ENCODE data around the gene PRLR. TPM values are rescaled to one million over a fixed set of nuclear protein-coding genes. Genes with fewer than 3 reads are reported as not detected.

PRLR gene
- total and polyA plus RNA-seq, 2 experiments from 2014 or later = 0.31 to 2.2 TPM

GRCh38 chr5:35263266-35263877 lies 33.1 kb upstream of the PRLR start (continued):
- TF ChIP-seq ETS1 (IDR thresholded peaks at IDR 0.05) (no peak), EZH2phosphoT487 (IDR thresholded peaks at IDR 0.05; ENCODE audit: unreplicated experiment) (no peak), JUNB (IDR thresholded peaks at IDR 0.05; ENCODE audit: unreplicated experiment) (no peak), CTCF (conservative IDR thresholded peaks at IDR 0.05; ENCODE audit: low read depth in 2 of 2) (no peak), ZNF331 (CRISPR knock-in tag; IDR thresholded peaks at IDR 0.05; ENCODE audit: low read depth) (no peak)

DNA sequence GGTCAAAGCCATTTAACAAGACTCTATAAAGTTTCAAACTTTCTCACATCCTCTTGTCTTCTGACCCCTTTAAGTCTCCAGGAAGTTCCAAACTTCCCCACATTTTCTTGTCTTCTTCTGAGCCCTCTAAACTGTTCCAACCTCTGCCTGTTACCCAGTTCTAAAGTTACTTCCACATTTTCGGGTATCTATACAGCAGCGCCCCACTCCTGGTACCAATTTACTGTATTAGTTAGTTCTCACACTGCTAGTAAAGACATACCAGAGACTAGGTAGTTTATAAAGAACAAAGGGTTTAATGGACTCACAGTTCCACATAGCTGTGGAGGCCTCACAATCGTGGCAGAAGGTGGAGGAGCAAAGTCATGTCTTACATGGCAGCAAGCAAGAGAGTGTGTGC lies 23.3 kb upstream of the PRLR start:
- no peak overlapping the region for H2AFZ ChIP-seq
- Mint-ChIP-seq H3K4me1 (peaks cover 3% of the 10 kb centered on the region; the same call in 2 of the 3 replicates), H3K4me3 (no peak overlapping the region), H3K36me3 (ENCODE audit: low read depth) (peaks cover 26% of the 10 kb centered on the region), H3K9me3 (peaks cover 51% of the 10 kb centered on the region), H3K27me3 (ENCODE audit: insufficient read depth, low read depth, poor library complexity) (no peaks in the 10 kb centered on the region), H3K27ac (no peak overlapping the region)
- H3K27me3 ChIP-seq (ENCODE audit: insufficient read depth) = no peaks in the 10 kb centered on the region
- H3K4me3 ChIP-seq = no peak overlapping the region
- peaks cover 16% of the 10 kb centered on the region; the same call in 1 of the 2 replicates for H3K36me3 ChIP-seq (ENCODE audit: insufficient read depth)
- ATAC-seq (no peak), DNase-seq (ENCODE audit: low spot score) (no peak)
- H4K20me1 ChIP-seq (replicated peaks; ENCODE audit: insufficient read depth) = no peaks in the 10 kb centered on the region
- no peak overlapping the region for H3K4me2 ChIP-seq
- H3K79me2 ChIP-seq (replicated peaks; ENCODE audit: insufficient read depth) = no peaks in the 10 kb centered on the region
- peaks cover 3% of the 10 kb centered on the region; the same call in 1 of the 2 replicates for H3K9me2 ChIP-seq (ENCODE audit: insufficient read depth)
- no peaks in the 10 kb centered on the region for H3F3A ChIP-seq (replicated peaks; ENCODE audit: low read depth)
- H3K27ac ChIP-seq (ENCODE audit: low read depth) = no peak overlapping the region
- H3K4me1 ChIP-seq (ENCODE audit: insufficient read depth) = no peaks in the 10 kb centered on the region
- TF ChIP-seq REST (IDR thresholded peaks at IDR 0.05; ENCODE audit: unreplicated experiment) = no peak
- no peak for TF ChIP-seq EZH2phosphoT487 (IDR thresholded peaks at IDR 0.05; ENCODE audit: unreplicated experiment)
- no peak for TF ChIP-seq ZNF331 (CRISPR knock-in tag; IDR thresholded peaks at IDR 0.05; ENCODE audit: low read depth)
- TF ChIP-seq, protein P1, sequence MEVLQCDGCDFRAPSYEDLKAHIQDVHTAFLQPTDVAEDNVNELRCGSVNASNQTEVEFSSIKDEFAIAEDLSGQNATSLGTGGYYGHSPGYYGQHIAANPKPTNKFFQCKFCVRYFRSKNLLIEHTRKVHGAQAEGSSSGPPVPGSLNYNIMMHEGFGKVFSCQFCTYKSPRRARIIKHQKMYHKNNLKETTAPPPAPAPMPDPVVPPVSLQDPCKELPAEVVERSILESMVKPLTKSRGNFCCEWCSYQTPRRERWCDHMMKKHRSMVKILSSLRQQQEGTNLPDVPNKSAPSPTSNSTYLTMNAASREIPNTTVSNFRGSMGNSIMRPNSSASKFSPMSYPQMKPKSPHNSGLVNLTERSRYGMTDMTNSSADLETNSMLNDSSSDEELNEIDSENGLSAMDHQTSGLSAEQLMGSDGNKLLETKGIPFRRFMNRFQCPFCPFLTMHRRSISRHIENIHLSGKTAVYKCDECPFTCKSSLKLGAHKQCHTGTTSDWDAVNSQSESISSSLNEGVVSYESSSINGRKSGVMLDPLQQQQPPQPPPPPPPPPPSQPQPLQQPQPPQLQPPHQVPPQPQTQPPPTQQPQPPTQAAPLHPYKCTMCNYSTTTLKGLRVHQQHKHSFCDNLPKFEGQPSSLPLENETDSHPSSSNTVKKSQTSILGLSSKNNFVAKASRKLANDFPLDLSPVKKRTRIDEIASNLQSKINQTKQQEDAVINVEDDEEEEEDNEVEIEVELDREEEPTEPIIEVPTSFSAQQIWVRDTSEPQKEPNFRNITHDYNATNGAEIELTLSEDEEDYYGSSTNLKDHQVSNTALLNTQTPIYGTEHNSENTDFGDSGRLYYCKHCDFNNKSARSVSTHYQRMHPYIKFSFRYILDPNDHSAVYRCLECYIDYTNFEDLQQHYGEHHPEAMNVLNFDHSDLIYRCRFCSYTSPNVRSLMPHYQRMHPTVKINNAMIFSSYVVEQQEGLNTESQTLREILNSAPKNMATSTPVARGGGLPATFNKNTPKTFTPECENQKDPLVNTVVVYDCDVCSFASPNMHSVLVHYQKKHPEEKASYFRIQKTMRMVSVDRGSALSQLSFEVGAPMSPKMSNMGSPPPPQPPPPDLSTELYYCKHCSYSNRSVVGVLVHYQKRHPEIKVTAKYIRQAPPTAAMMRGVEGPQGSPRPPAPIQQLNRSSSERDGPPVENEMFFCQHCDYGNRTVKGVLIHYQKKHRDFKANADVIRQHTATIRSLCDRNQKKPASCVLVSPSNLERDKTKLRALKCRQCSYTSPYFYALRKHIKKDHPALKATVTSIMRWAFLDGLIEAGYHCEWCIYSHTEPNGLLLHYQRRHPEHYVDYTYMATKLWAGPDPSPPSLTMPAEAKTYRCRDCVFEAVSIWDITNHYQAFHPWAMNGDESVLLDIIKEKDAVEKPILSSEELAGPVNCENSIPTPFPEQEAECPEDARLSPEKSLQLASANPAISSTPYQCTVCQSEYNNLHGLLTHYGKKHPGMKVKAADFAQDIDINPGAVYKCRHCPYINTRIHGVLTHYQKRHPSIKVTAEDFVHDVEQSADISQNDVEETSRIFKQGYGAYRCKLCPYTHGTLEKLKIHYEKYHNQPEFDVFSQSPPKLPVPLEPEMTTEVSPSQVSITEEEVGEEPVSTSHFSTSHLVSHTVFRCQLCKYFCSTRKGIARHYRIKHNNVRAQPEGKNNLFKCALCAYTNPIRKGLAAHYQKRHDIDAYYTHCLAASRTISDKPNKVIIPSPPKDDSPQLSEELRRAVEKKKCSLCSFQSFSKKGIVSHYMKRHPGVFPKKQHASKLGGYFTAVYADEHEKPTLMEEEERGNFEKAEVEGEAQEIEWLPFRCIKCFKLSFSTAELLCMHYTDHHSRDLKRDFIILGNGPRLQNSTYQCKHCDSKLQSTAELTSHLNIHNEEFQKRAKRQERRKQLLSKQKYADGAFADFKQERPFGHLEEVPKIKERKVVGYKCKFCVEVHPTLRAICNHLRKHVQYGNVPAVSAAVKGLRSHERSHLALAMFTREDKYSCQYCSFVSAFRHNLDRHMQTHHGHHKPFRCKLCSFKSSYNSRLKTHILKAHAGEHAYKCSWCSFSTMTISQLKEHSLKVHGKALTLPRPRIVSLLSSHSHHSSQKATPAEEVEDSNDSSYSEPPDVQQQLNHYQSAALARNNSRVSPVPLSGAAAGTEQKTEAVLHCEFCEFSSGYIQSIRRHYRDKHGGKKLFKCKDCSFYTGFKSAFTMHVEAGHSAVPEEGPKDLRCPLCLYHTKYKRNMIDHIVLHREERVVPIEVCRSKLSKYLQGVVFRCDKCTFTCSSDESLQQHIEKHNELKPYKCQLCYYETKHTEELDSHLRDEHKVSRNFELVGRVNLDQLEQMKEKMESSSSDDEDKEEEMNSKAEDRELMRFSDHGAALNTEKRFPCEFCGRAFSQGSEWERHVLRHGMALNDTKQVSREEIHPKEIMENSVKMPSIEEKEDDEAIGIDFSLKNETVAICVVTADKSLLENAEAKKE (CRISPR knock-in tag; IDR thresholded peaks at IDR 0.05) = no peak
- no peak for TF ChIP-seq STAT1 (IDR thresholded peaks at IDR 0.05; ENCODE audit: unreplicated experiment)
- TF ChIP-seq CREB1 (CRISPR knock-in tag; IDR thresholded peaks at IDR 0.05; ENCODE audit: low read depth) = no peak
- no peak for TF ChIP-seq POLR2AphosphoS5 (IDR thresholded peaks at IDR 0.05; ENCODE audit: low read depth)
- TF ChIP-seq EZH2 (IDR thresholded peaks at IDR 0.05; ENCODE audit: low read depth, unreplicated experiment) = no peak
- TF ChIP-seq JUNB (IDR thresholded peaks at IDR 0.05; ENCODE audit: unreplicated experiment) = no peak
